Ishikawa (cell line): Measurements from ENCODE around the gene SH3RF2.

ENCODE experiments used
- CEBPB ChIP-seq: IDR thresholded peaks from 2 replicates; pipeline ENCODE4 v1.6.1; 2012
- CREB1 ChIP-seq: IDR thresholded peaks from 2 replicates; pipeline ENCODE4 v1.6.1; 2012; ENCODE audit warnings: low read depth
- EGR1 ChIP-seq: IDR thresholded peaks from 2 replicates; pipeline ENCODE4 v1.6.1; 2012
- EP300 ChIP-seq: IDR thresholded peaks from 2 replicates; pipeline ENCODE4 v1.6.1; 2012; ENCODE audit warnings: borderline replicate concordance
- MAX ChIP-seq: IDR thresholded peaks from 2 replicates; pipeline ENCODE4 v1.6.1; 2012
- NFIC ChIP-seq: IDR thresholded peaks from 2 replicates; pipeline ENCODE4 v1.6.1; 2012
- RAD21 ChIP-seq: IDR thresholded peaks from 2 replicates; pipeline ENCODE4 v1.6.1; 2012; ENCODE audit warnings: low read depth
- REST ChIP-seq: IDR thresholded peaks from 2 replicates; pipeline ENCODE4 v1.6.1; 2012; ENCODE audit warnings: low read depth, mild to moderate bottlenecking
- TAF1 ChIP-seq: IDR thresholded peaks from 2 replicates; pipeline ENCODE4 v1.6.1; 2012; ENCODE audit warnings: low read depth, mild to moderate bottlenecking
- TCF12 ChIP-seq: IDR thresholded peaks from 2 replicates; pipeline ENCODE4 v1.6.1; 2012; ENCODE audit warnings: low read depth
- TEAD4 ChIP-seq: IDR thresholded peaks from 2 replicates; pipeline ENCODE4 v1.6.1; 2012
- USF1 ChIP-seq: IDR thresholded peaks from 2 replicates; pipeline ENCODE4 v1.6.1; 2012
- YY1 ChIP-seq: IDR thresholded peaks from 2 replicates; pipeline ENCODE4 v1.6.1; 2012; ENCODE audit warnings: low read depth
- ZBTB7A ChIP-seq: IDR thresholded peaks from 2 replicates; pipeline ENCODE4 v1.6.1; 2012; ENCODE audit warnings: low read depth

GRCh38 chr5:145903113-145903512, 33.3 kb upstream of the SH3RF2 start:
- TF ChIP-seq CEBPB (no peak), RAD21 (no peak), TCF12 (no peak), TEAD4 (no peak), REST (no peak), EP300 (no peak), TAF1 (no peak), MAX (no peak), USF1 (no peak), CREB1 (no peak), YY1 (no peak), EGR1 (no peak), NFIC (no peak), ZBTB7A (no peak)
